Right renal pelvis (tissue), 4 donors: Measurements from ENCODE around the gene LMOD1. TPM values are rescaled to one million over a fixed set of nuclear protein-coding genes. Genes with fewer than 3 reads are reported as not detected.
"Not testable (repeated sequence)": the region's sequence is repeated elsewhere in the genome, so short reads cannot be mapped to it uniquely, and the experiment has no call there.

Experiments used
- DNase-seq, 4 donors: peaks; one replicate each; pipeline ENCODE4 v3.0.0-alpha.2; 2013; ENCODE audit warnings: low read depth in 4 of 4, low spot score in 3 of 4, missing footprints in 1 of 4
- polyA plus RNA-seq, 4 donors: library from polyadenylated mRNA; unstranded; fragments of 120-200 nt; gene quantifications; one replicate each; pipeline ENCODE4 v1.2.1, GENCODE V29; 2013; ENCODE audit not compliant: insufficient read length in 4 of 4

The LMOD1 gene
- polyA plus RNA-seq, 4 donors, result 4.2 to 4.8 (median 4.4) TPM

DNA sequence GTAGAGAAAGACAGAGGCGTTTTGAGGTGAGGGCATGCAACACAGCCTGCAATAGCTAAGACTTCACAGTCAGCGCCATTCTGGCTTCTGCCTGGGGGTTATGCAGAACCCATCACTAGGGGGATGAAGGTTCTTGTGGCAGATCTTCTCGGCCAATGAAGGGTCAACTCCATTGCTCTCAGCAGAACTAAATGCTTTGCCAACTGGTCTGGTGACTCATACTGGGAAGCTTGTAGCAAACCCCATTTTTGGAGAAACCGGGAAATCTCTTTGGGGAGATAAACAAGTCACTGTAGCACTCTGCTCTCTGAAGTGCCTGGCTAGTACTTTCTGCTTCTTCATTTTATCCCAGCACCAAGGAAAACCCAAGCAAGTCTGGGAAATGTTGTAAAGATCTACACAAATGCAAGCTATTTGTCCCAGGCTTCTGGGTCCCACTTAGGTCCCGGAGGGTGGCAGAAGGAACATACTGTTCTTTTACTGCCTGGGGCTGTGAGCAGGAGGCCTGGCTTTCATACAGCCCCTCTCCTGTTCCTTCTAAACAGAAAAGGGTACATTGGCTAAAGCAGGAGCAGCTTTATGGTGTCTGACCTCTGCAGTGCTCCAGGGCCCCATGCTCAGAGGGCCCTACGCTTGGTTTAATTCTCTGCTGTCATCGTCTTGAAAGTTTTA is 28.9 kb downstream of the LMOD1 start:
- DNase-seq, result no peak

- peak in 3 of 4 donors; percentile 61 to 76 (median 69) for DNase-seq
Observed at GRCh38 chr1:201916649-201917249, 29.6 kb downstream of the LMOD1 start.

GRCh38 chr1:201914456-201915235 is 31.7 kb downstream of the LMOD1 start:
- DNase-seq, result no peak

- no peak for DNase-seq
Observed at GRCh38 chr1:201912832-201913231, 33.5 kb downstream of the LMOD1 start.

GRCh38 chr1:201911826-201912571 is 34.3 kb downstream of the LMOD1 start:
- DNase-seq, result no peak

- no peak for DNase-seq
Observed at GRCh38 chr1:201907621-201908020, 38.7 kb downstream of the LMOD1 start.

DNA sequence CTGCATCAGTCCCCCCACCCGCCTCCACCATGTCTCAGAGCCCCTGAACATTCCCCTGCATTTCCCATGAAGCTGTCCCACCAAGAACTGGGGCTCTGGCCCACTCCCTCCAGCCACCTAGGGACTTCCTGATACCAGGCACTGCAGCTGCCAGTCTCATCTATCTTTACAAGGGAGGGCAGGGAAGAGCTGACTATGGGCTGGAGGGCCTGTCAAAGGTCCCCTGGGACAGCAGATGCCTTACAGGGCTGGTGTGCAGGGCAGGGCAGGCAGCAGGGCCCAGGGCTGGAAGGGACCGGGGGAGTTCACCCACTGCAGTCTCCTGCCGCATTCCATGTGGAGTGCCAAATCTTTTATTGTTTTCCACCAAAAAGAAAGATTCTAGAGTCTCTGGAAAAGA is 40.0 kb downstream of the LMOD1 start:
- no peak for DNase-seq

- DNase-seq, result no peak
Observed at GRCh38 chr1:201905234-201905890, 41.0 kb downstream of the LMOD1 start.

- peak in 2 of 4 donors; percentile 38 to 68 for DNase-seq
Observed at GRCh38 chr1:201904579-201904978, 41.8 kb downstream of the LMOD1 start.

DNA sequence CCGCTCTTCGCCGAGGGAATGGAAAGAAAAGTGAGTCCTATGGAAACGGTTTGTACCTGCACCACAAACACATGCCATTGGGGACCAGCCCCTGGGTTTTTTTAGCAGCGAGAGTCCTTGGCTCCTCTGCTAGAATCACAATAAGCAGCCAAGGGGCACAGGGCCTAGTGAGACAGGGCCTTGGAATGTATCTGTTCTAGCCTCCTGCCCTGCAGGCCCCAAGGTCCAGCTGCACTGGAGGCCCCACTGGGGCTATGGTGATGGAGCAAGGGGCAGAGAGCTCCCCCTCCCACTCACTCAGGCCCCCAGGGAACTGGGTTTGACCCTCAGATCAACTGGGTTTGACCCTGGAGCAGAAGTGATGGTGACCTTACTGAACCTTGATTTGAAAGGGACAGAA is 43.2 kb downstream of the LMOD1 start:
- no peak for DNase-seq

- DNase-seq, result no peak
Observed at GRCh38 chr1:201902198-201902597, 44.1 kb downstream of the LMOD1 start.

DNA sequence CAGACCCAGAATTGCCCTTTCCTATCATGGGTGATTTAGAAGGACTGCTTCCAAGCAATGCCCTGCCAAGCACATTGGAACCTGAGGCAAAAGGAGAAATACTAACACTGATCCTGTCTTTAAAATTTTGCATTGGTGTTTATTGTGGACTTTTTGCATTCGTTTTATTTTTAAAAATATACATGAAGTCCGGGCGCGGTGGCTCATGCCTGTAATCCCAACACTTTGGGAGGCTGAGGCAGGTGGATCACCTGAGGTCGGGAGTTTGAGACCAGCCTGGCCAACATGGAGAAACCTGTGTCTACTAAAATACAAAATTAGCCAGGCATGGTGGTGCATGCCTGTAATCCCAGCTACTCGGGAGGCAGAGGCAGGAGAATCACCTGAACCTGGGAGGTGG is 45.3 kb downstream of the LMOD1 start:
- DNase-seq, result not testable (repeated sequence)

DNA sequence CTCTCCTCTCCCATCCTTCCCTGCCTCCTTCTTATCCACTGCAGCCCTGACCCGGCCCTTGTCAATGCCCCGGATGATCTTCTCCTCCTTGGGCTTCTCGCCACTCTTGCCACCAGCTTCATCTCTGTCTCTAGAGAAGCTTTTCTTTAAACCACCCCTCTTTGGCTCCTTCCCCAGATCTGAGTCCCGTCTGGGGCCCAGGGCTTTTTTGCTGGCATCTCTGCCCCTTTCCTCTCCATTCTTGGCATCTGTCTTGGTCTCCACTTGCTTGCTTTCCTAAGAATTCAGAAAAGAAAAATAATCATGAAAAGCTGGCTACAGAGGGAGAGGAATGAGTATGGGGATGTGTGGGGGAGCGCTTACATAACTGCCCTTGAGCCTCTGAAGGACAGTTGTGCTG is 45.9 kb downstream of the LMOD1 start:
- DNase-seq, result no peak

GRCh38 chr1:201899683-201900429 is 46.5 kb downstream of the LMOD1 start:
- no peak for DNase-seq

DNA sequence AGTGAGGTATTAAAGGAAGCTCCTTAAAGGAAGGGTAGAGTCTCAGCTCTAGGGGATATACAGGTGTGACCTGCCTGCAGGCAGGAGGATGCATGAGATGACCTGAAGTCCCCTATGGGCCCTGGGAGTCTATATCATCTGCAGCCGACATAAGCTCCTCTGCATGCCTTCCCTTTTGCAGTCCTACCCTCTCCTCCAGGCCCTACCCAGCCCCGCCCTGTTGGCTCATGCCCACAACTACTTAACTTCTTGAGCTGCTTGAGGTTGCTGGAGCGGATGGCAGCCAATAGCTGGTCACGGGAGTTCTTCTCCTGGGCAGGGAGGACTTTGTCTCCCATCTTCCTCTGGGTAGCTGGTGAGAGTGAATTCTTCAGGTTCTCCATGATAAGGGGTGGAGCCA is 47.4 kb downstream of the LMOD1 start:
- DNase-seq, result no peak

DNA sequence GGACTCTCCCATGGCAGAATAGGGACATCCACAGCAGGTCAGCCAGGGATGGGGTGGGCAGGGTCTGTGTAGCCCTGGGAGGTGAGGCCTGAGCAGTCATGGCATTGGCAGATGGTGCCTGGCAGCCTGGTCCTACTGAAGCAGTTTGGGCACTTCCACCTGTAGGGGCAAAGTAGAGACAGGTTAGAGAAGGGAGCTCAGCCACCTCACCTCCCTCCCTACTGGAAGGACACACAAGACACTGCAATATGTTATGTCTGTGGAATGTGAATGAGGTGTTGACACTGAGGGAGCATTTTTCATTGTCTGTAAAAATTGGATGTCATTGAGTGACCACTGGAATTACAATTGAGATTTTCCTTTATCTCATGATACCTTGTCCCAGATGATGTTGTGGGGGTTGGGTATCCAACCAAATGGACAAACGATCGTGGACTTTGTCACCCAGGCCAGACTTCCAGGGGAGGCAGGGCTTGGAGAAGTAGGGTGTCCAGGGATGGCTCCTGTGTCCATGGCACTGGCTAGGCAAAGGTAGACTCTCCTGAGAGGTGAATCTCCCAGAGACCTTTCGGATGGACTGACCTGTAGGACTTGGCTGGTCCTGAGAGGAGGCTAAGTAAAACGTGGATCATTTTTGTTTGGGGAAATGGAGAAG is 48.0 kb downstream of the LMOD1 start:
- no peak for DNase-seq

GRCh38 chr1:201896951-201897391 is 49.4 kb downstream of the LMOD1 start:
- no peak for DNase-seq

- peak; percentile 67 to 77 (median 74) for DNase-seq
Observed at GRCh38 chr1:201895913-201896807, 50.2 kb downstream of the LMOD1 start.
